Endothelial cell of umbilical vein (primary cell): ENCODE data around the gene LSP1. TPM values are rescaled to one million over a fixed set of nuclear protein-coding genes. Genes with fewer than 3 reads are reported as not detected.

ENCODE experiments used
- BruUV-seq: library from RNA; stranded (reverse); fragments of 400-500 nt; replicated peaks from 2 replicates; lab custom pipeline; 2021; lab: Mats Ljungman, UMichigan
- CTCF ChIA-PET: fragments of 300-600, 350-600 bp; sonication (Branson Sonifier 250); formaldehyde crosslinking; loops from one replicate; lab custom pipeline; 2021; ENCODE audit warnings: antibody characterized with exemption, inconsistent platforms; lab: Charles Lee
- POLR2A ChIA-PET: fragments of 300-600, 350-600 bp; sonication (Branson Sonifier 250); formaldehyde crosslinking; loops from one replicate; lab custom pipeline; 2021; ENCODE audit warnings: antibody characterized with exemption, inconsistent platforms; lab: Charles Lee
- DNase-seq: peaks from one replicate; pipeline ENCODE4 v3.0.0-alpha.2; 2011; ENCODE audit warnings: low read depth, low spot score
- FAIRE-seq: peaks from 2 replicates; lab custom pipeline; 2011; peaks lifted over from hg19 to GRCh38; lab: Jason Lieb, UNC
- H2AFZ ChIP-seq: 2 replicates; pipeline ENCODE4 v1.6.0; 2012; ENCODE audit warnings: low read depth, low read length, control low read depth, inconsistent platforms
- H3K27ac ChIP-seq: 2 replicates; pipeline ENCODE4 v1.5.1; 2011; ENCODE audit warnings: low read depth, mild to moderate bottlenecking, control low read depth, low read length, moderate library complexity; ENCODE audit not compliant: insufficient read depth
- H3K27me3 ChIP-seq, 2 experiments: 2 replicates each; pipeline versions ENCODE4 v1.6.0 to v1.6.1; 2011; ENCODE audit warnings: low read length in 2 of 2, mixed read lengths in 1 of 2; ENCODE audit not compliant: control insufficient read depth in 2 of 2, insufficient read depth in 2 of 2
- H3K36me3 ChIP-seq, 2 experiments: 2 replicates in 1 of 2; 3 replicates in 1 of 2; pipeline ENCODE4 v1.5.1; 2011; ENCODE audit warnings: low read length in 2 of 2, mild to moderate bottlenecking in 1 of 2, moderate library complexity in 1 of 2; ENCODE audit not compliant: control insufficient read depth in 2 of 2, insufficient read depth in 2 of 2; ENCODE audit errors: extremely low read depth in 1 of 2
- H3K4me1 ChIP-seq: 3 replicates; pipeline ENCODE4 v1.5.1; 2011; ENCODE audit warnings: mild to moderate bottlenecking, low read length; ENCODE audit not compliant: control insufficient read depth, insufficient read depth; ENCODE audit errors: extremely low read depth
- H3K4me2 ChIP-seq: 2 replicates; pipeline ENCODE4 v1.6.1; 2011; ENCODE audit warnings: low read length, control low read depth, mixed read lengths; ENCODE audit not compliant: insufficient read depth
- H3K4me3 ChIP-seq, 3 experiments: fragments of 200-600 bp in 1 of 3; sonication (generic), shearing (Covaris generic) in 1 of 3; replicated peaks in 1 of 3; 2 replicates each; pipeline ENCODE4 v1.5.1; 2011 to 2016; ENCODE audit warnings: control low read depth in 3 of 3, low read length in 3 of 3, mild to moderate bottlenecking in 2 of 3, inconsistent platforms in 1 of 3, low read depth in 1 of 3, moderate library complexity in 1 of 3; ENCODE audit not compliant: insufficient read depth in 1 of 3
- H3K79me2 ChIP-seq: 2 replicates; pipeline ENCODE4 v1.6.0; 2012; ENCODE audit warnings: low read length, inconsistent platforms; ENCODE audit not compliant: control insufficient read depth, insufficient read depth
- H3K9ac ChIP-seq: replicated peaks from 2 replicates; pipeline ENCODE3; 2011; ENCODE audit warnings: low read length, control low read depth; ENCODE audit not compliant: insufficient read depth; ENCODE audit errors: extremely low read depth
- H3K9me1 ChIP-seq: replicated peaks from 3 replicates; pipeline ENCODE4 v1.6.0; 2011; ENCODE audit warnings: mild to moderate bottlenecking, low read length; ENCODE audit not compliant: control insufficient read depth, insufficient read depth; ENCODE audit errors: extremely low read depth
- H3K9me3 ChIP-seq: replicated peaks from 2 replicates; pipeline ENCODE4 v1.5.1; 2012; ENCODE audit warnings: low read length, inconsistent platforms; ENCODE audit not compliant: control insufficient read depth, insufficient read depth
- H4K20me1 ChIP-seq: replicated peaks from 2 replicates; pipeline ENCODE3; 2011; ENCODE audit warnings: mild to moderate bottlenecking, low read length; ENCODE audit not compliant: control insufficient read depth, insufficient read depth; ENCODE audit errors: extremely low read depth
- EZH2 ChIP-seq: IDR thresholded peaks from 2 replicates; pipeline ENCODE4 v1.6.1; 2012; ENCODE audit warnings: borderline replicate concordance, low read depth, mild to moderate bottlenecking, moderate library complexity, low read length, inconsistent platforms; ENCODE audit not compliant: severe bottlenecking
- FOS ChIP-seq: IDR thresholded peaks from 2 replicates; pipeline ENCODE4 v1.6.1; 2011; ENCODE audit warnings: mild to moderate bottlenecking, low read length, moderate library complexity, borderline replicate concordance; ENCODE audit not compliant: insufficient read depth
- GATA2 ChIP-seq: IDR thresholded peaks from 2 replicates; pipeline ENCODE4 v1.7.0; 2011; ENCODE audit warnings: low read depth, mild to moderate bottlenecking, moderate library complexity, mixed read lengths, low read length; ENCODE audit not compliant: insufficient read length, insufficient read depth
- JUN ChIP-seq: IDR thresholded peaks from 2 replicates; pipeline ENCODE4 v1.6.1; 2011; ENCODE audit warnings: borderline replicate concordance, low read depth; ENCODE audit not compliant: insufficient read length, insufficient read depth
- MYC ChIP-seq: IDR thresholded peaks from one replicate; pipeline ENCODE4 v1.6.1; 2011; ENCODE audit warnings: mild to moderate bottlenecking, low read depth, low read length
- POLR2A ChIP-seq: IDR thresholded peaks from 2 replicates; pipeline ENCODE4 v1.6.1; 2012; ENCODE audit warnings: low read depth, mild to moderate bottlenecking, control low read depth, low read length
- POLR2AphosphoS5 ChIP-seq: IDR thresholded peaks from 2 replicates; pipeline ENCODE4 v1.6.1; 2012; ENCODE audit warnings: low read depth, mild to moderate bottlenecking, control low read depth, low read length, moderate library complexity; ENCODE audit not compliant: insufficient read depth
- dilution Hi-C: fragments of 300-500 bp; cut with MboI; formaldehyde crosslinking; loops from one replicate; pipeline ENCODE4 v1.15.0; 2019; ENCODE audit warnings: low sequenced_read_pairs; ENCODE audit not compliant: extremely low pct_ligation_motif_present
- intact Hi-C: fragments of 100-400 bp; cut with micrococcal nuclease; formaldehyde crosslinking; loops from one replicate; pipeline ENCODE4 v1.10.0; 2022
- polyA plus RNA-seq, 4 experiments: library from polyadenylated mRNA; depleted of rRNA in 3 of 4; stranded (reverse) in 3 of 4; unstranded in 1 of 4; fragments of >200 nt; gene quantifications; 2 replicates each; pipeline versions ENCODE4 v1.2.1 to v1.2.3, GENCODE V29; 2011 to 2012; ENCODE audit warnings: missing spikeins in 1 of 4
- total RNA-seq: library from RNA; stranded (reverse); gene quantifications from 2 replicates; pipeline ENCODE4 v1.2.3, GENCODE V29; 2021
- TF ChIP-seq, protein P1 (sequence below), 2 donors: IDR thresholded peaks; 1 replicate in 1 of 2; 2 replicates in 1 of 2; pipeline ENCODE4 v1.5.1; 2011; ENCODE audit warnings: low read length in 2 of 2, mild to moderate bottlenecking in 2 of 2, moderate library complexity in 2 of 2, control low read depth in 1 of 2, inconsistent platforms in 1 of 2, low read depth in 1 of 2; ENCODE audit not compliant: insufficient read depth in 1 of 2; ENCODE audit errors: extremely low read depth in 1 of 2
- TF ChIP-seq, protein P2 (sequence below): IDR thresholded peaks from 2 replicates; pipeline ENCODE4 v1.6.1; 2011; ENCODE audit not compliant: insufficient read depth, insufficient read length

Gene LSP1
- total and polyA plus RNA-seq, 2 donors (not counting 3 experiments of a cell fraction or from before 2014, with no cell fraction given), result not detected

DNA sequence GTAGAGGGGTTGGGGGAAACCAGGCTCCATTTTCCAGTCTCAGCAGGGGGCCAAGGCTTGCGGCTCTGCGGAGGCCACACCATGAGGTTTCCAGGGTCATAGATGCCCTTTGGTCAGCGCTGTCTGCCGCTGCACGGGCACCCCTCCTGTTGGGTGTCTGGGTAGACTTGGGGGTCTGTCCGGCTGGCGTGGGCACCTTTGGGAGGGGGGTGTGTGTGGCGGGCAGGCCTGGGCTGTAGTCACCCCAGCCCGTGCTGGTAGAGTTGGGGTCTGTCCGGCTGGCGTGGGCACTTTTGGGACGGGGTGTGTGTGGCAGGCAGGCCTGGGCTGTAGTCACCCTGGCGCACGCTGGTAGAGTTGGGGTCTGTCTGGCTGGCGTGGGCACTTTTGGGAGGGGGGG is 18.6 kb downstream of the LSP1 start:
- FAIRE-seq, result no peak
- CTCF ChIA-PET, result interaction anchor here (1.4 to 3.2 kb wide), 2 partner anchors 11 to 219 kb away, joined by 6 to 11 read pairs; no protein-coding TSS in a partner anchor
- H3K4me2 ChIP-seq, result no peak overlapping the region

More for the DNA sequence above, 18.6 kb downstream of the LSP1 start:
- Histone ChIP-seq H3K9me1 (no peaks in the 10 kb centered on the region), H2AFZ (no peak overlapping the region), H3K27me3 (peaks cover 0 to 3% of the 10 kb centered on the region in 2 experiments), H3K27ac (no peak overlapping the region), H3K36me3 (no peaks in the 10 kb centered on the region), H3K4me1 (no peaks in the 10 kb centered on the region), H3K9me3 (no peaks in the 10 kb centered on the region), H3K4me3 (no peak overlapping the region), H4K20me1 (no peaks in the 10 kb centered on the region), H3K79me2 (no peaks in the 10 kb centered on the region), H3K9ac (no peak overlapping the region)
- POLR2A ChIA-PET, result no interaction called here
- BruUV-seq, result no TSS peak
- dilution Hi-C loops (no loop called here), intact Hi-C loops (no loop called here)
- TF ChIP-seq, protein P1, sequence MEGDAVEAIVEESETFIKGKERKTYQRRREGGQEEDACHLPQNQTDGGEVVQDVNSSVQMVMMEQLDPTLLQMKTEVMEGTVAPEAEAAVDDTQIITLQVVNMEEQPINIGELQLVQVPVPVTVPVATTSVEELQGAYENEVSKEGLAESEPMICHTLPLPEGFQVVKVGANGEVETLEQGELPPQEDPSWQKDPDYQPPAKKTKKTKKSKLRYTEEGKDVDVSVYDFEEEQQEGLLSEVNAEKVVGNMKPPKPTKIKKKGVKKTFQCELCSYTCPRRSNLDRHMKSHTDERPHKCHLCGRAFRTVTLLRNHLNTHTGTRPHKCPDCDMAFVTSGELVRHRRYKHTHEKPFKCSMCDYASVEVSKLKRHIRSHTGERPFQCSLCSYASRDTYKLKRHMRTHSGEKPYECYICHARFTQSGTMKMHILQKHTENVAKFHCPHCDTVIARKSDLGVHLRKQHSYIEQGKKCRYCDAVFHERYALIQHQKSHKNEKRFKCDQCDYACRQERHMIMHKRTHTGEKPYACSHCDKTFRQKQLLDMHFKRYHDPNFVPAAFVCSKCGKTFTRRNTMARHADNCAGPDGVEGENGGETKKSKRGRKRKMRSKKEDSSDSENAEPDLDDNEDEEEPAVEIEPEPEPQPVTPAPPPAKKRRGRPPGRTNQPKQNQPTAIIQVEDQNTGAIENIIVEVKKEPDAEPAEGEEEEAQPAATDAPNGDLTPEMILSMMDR (IDR thresholded peaks at IDR 0.05; ENCODE audit: extremely low read depth in 1 of 2, insufficient read depth in 1 of 2, low read depth in 1 of 2, low read length in 2 of 2), result no peak
- TF ChIP-seq GATA2 (no peak), FOS (no peak), MYC (no peak), POLR2AphosphoS5 (no peak), EZH2 (no peak), JUN (no peak), POLR2A (no peak)
- TF ChIP-seq, protein P2, sequence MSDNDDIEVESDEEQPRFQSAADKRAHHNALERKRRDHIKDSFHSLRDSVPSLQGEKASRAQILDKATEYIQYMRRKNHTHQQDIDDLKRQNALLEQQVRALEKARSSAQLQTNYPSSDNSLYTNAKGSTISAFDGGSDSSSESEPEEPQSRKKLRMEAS, result no peak
- DNase-seq, result no peak
